Measurements from ENCODE around the gene MYOM1.

MYOM1 gene

DNA sequence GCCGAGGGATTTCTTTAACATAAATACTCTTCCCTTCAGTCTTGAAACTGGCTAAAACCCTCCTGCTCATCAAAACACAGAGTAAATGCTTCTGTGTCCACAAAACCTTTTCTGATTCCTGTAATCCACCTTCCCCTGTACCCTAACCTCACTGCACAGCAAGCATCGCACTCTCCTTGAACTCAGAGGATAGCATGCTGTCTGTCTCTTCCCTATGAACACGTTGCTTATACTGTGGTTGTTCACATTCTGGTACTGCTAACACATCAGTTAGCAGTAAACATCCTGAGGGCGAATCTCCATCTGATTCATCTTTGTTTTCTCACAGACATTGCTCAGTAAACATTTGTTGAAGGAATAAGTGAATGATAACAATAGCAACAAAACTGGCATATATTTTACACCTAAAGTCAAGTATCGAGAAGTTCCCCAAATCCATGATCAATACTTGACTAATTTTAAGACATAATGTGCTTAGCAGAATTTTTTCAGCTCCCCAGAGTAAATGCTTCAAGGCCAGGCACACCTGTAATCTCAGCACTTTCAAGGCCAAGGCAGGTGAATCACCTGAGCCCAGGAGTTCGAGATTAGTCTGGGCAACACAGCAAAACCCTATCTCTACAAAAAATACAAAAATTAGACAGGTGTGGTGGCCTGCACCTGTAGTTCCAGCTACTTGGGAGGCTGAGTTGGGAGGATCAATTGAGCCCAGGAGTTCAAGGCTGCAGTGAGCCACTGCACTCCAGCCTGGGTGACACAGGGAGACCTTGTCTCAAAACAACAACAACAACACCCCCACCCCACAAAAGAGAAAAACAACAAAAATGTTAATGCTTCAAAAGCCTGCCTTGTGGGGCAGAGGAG lies 161.2 kb downstream of the MYOM1 start:
- CTCF ChIA-PET, result no interaction called here
- no peak for DNase-seq (ENCODE audit: extremely low spot score)
- POLR2A ChIA-PET, result no interaction called here
- TF ChIP-seq, protein P1, sequence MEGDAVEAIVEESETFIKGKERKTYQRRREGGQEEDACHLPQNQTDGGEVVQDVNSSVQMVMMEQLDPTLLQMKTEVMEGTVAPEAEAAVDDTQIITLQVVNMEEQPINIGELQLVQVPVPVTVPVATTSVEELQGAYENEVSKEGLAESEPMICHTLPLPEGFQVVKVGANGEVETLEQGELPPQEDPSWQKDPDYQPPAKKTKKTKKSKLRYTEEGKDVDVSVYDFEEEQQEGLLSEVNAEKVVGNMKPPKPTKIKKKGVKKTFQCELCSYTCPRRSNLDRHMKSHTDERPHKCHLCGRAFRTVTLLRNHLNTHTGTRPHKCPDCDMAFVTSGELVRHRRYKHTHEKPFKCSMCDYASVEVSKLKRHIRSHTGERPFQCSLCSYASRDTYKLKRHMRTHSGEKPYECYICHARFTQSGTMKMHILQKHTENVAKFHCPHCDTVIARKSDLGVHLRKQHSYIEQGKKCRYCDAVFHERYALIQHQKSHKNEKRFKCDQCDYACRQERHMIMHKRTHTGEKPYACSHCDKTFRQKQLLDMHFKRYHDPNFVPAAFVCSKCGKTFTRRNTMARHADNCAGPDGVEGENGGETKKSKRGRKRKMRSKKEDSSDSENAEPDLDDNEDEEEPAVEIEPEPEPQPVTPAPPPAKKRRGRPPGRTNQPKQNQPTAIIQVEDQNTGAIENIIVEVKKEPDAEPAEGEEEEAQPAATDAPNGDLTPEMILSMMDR (IDR thresholded peaks at IDR 0.05; ENCODE audit: control extremely low read depth, extremely low read depth, low read depth, missing control alignments), result no peak

GRCh38 chr18:3057526-3057925 lies 162.2 kb downstream of the MYOM1 start:
- TF ChIP-seq, protein P1 (IDR thresholded peaks at IDR 0.05; ENCODE audit: control extremely low read depth, extremely low read depth, low read depth, missing control alignments), result no peak
- CTCF ChIA-PET, result interaction anchor here (1.5 kb wide), 2 partner anchors 9 to 12 kb away, joined by 3 to 4 read pairs; no protein-coding TSS in a partner anchor
- POLR2A ChIA-PET, result no interaction called here
- DNase-seq (ENCODE audit: extremely low spot score), result no peak

DNA sequence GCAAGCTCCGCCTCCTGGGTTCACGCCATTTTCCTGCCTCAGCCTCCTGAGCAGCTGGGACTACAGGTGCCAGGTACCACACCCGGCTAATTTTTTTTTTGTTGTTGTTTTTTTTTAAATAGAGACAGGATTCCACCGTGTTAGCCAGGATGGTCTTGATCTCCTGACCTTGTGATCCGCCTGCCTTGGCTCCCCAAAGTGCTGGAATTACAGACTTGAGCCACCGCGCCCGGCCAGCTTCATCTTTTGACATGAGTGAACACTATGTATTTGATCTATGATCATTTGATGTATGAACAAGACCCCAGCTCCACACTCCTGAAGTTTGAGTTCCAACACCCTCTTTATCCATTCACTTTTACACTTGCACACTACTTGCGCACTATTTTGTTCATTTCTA lies 163.5 kb downstream of the MYOM1 start:
- no peak for DNase-seq (ENCODE audit: extremely low spot score)
- CTCF ChIA-PET, result interaction anchor here (0.9 to 2.6 kb wide), 5 partner anchors 10 to 96 kb away, joined by 3 to 11 read pairs (median 4); no protein-coding TSS in a partner anchor
- POLR2A ChIA-PET, result no interaction called here
- TF ChIP-seq, protein P1 (IDR thresholded peaks at IDR 0.05; ENCODE audit: control extremely low read depth, extremely low read depth, low read depth, missing control alignments), result no peak

- ChIA-PET CTCF (interaction anchor here (0.9 to 2.6 kb wide), 3 partner anchors 17 to 96 kb away, joined by 4 to 11 read pairs (median 7); no protein-coding TSS in a partner anchor), POLR2A (interaction anchor here (0.6 kb wide), 1 partner anchor 11 kb away, joined by 3 read pairs; no protein-coding TSS in a partner anchor)
- TF ChIP-seq, protein P1 (IDR thresholded peaks at IDR 0.05; ENCODE audit: control extremely low read depth, extremely low read depth, low read depth, missing control alignments), result no peak
- no peak for DNase-seq (ENCODE audit: extremely low spot score)
Measured at GRCh38 chr18:3055816-3056215, 164.0 kb downstream of the MYOM1 start.

DNA sequence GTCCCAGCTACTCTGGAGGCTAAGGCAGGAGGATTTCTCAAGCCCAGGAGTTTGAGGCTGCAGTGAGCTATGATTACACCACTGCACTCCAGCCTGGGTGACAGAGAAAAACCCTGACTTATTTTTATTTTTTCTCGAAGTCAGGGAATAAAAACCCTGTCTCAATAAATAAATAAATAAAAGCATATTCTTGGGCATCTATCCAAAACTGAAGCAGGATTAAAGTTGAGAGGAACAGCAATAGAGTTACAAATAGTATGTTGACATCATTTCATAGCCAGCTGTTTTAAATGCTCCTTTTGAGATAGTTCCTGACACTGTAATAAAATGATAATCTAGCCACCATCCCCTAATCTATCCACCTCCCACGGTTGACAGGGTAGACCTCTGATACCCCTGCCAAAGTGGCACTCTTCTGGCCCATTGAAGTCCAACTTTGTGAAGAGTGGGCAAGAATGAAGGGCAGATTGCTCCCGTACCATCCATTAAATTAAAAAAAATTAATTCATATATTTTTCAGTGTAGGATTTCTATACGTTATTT lies 164.5 kb downstream of the MYOM1 start:
- DNase-seq (ENCODE audit: extremely low spot score), result no peak
- ChIA-PET CTCF (interaction anchor here (0.9 to 2.6 kb wide), 3 partner anchors 18 to 97 kb away, joined by 4 to 11 read pairs (median 7); no protein-coding TSS in a partner anchor), POLR2A (interaction anchor here (0.6 kb wide), 1 partner anchor 11 kb away, joined by 3 read pairs; no protein-coding TSS in a partner anchor)
- TF ChIP-seq, protein P1 (IDR thresholded peaks at IDR 0.05; ENCODE audit: control extremely low read depth, extremely low read depth, low read depth, missing control alignments), result no peak

- ChIA-PET POLR2A (no interaction called here), CTCF (interaction anchor here (1.5 to 2.6 kb wide), 2 partner anchors 74 to 97 kb away, joined by 7 to 11 read pairs; no protein-coding TSS in a partner anchor)
- TF ChIP-seq, protein P1 (IDR thresholded peaks at IDR 0.05; ENCODE audit: control extremely low read depth, extremely low read depth, low read depth, missing control alignments), result no peak
- no peak for DNase-seq (ENCODE audit: extremely low spot score)
Measured at GRCh38 chr18:3054780-3055179, 165.0 kb downstream of the MYOM1 start.
